D721Med (cell line): ENCODE results near the gene BSND.

Source experiments
- DNase-seq: peaks from one replicate; pipeline ENCODE4 v3.0.0; 2011; ENCODE audit warnings: low spot score; ENCODE audit not compliant: insufficient read length
- FAIRE-seq: peaks from 2 replicates; lab custom pipeline; 2011; peaks lifted over from hg19 to GRCh38; lab: Jason Lieb, UNC
- TF ChIP-seq, protein P1 (sequence below): IDR thresholded peaks from 2 replicates; pipeline ENCODE4 v1.5.1; 2012; ENCODE audit warnings: mild to moderate bottlenecking, control low read depth; ENCODE audit not compliant: insufficient read depth; ENCODE audit errors: missing control alignments

BSND gene

DNA sequence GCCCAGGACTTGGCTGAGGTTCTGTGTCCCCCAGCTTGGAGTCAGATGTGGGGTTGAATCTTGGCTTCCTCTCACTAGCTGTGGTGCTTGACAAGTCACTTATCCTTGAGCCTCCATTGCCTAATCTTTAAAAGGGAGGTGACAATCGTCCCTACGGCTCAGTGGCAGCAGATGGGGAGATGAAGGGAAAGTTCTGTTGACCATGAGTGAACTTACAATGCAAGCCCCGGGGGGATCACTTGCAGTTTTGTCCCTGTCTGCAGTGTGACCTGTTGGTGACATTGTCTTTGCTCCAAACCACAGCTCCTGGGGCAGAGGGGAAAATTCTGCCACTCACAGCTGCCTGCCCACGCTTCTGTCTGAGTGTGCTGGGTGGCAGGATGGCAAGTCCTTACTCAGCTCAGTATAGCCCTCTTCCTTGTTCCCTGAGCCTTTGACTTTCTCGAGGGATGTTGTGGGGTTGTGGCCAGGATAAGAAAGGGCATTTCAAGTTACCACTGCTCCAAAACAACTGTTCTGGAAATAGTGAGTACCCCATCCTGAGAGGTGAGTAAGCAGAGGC lies 42.3 kb downstream of the BSND start:
- DNase-seq, result no peak
- TF ChIP-seq, protein P1, sequence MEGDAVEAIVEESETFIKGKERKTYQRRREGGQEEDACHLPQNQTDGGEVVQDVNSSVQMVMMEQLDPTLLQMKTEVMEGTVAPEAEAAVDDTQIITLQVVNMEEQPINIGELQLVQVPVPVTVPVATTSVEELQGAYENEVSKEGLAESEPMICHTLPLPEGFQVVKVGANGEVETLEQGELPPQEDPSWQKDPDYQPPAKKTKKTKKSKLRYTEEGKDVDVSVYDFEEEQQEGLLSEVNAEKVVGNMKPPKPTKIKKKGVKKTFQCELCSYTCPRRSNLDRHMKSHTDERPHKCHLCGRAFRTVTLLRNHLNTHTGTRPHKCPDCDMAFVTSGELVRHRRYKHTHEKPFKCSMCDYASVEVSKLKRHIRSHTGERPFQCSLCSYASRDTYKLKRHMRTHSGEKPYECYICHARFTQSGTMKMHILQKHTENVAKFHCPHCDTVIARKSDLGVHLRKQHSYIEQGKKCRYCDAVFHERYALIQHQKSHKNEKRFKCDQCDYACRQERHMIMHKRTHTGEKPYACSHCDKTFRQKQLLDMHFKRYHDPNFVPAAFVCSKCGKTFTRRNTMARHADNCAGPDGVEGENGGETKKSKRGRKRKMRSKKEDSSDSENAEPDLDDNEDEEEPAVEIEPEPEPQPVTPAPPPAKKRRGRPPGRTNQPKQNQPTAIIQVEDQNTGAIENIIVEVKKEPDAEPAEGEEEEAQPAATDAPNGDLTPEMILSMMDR, result no peak
- no peak for FAIRE-seq

DNA sequence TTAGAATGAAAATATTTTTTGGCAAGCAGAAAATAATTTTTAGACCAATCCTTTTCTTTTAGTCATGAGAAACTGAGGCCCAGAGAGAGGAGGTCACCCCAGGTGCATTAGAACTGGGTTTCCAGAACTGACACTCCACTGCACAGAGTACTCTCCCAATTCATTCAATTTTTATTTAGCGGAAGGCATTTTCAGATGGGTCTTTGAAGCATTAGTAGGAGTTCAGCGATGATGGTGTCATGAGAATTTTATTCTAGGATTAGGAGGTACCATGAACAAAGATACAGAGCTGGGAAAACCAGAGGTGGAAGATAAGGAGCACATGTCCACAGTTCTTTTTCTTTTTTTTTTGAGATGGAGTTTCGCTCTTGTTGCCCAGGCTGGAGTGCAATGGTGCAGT lies 42.9 kb downstream of the BSND start:
- TF ChIP-seq, protein P1, result no peak
- DNase-seq (no peak), FAIRE-seq (no peak)

DNA sequence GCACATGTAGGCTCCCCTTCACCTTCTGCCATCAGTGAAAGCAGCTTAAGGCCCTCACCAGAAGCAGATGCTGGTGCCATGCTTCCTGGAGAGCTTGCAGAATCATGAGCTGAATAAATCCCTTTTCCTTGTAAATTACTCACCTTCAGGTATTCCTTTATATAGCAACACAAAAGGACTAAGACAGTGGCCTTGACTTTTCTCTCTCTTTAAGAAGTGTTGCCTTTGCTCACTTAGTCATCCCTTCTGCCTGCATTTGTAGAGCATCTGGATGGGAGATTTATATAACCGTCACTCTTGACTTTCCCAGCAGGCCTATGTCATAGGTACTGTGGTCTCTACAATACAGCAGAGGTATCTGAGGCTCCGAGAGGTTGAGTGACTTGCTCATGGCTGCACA lies 44.3 kb downstream of the BSND start:
- TF ChIP-seq, protein P1, result no peak
- no peak for FAIRE-seq
- DNase-seq, result no peak

DNA sequence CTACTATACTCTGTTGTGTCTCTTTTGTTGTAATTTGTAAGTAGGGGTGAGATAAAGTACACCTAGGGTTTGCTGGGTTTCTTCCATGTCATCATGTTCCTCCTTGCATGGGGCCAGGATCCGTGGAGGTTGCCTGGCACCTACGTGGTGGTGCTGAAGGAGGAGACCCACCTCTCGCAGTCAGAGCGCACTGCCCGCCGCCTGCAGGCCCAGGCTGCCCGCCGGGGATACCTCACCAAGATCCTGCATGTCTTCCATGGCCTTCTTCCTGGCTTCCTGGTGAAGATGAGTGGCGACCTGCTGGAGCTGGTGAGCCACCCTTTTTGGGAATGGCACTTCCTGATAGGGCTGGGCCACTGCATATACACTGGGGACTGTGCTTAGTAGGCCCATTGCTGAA lies 45.0 kb downstream of the BSND start:
- TF ChIP-seq, protein P1, result no peak
- FAIRE-seq (no peak), DNase-seq (no peak)

DNA sequence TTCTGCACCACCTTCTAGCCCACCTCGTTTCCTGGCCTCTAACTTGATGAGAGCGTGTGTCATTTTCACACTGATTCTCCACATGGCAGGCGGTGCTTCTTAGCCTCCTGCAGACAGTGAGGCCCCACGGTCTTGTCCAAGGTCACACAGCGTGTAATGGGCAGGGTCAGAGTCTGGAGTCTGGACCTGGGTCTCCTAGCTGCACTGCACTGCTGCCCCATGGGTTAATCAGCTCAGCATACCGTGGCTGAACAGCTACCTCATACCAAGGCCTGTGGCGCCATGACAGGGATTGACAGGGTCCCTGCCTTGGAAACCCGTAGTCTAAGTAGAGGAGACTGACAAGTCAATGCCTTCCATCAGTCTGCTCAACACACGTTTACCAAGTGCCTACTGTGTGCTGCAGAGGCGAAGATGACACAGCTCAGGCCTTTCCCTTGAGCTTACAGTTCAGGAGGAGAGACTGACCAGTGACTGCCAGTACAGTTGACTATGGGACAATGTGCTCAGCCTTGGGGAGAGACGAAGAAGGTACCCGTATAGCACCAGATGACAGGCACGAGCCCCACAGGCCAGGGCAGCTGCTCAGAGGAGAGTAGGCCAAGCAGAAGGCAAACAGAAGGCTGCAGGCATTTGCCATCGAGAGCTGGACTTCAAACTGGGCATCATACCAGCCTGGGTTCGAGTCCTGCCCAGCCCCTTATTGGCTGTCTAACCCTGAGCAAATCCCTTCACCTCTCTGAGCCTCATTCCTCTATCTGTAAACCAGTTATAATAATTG lies 46.1 kb downstream of the BSND start:
- FAIRE-seq (no peak), DNase-seq (no peak)
- TF ChIP-seq, protein P1, result no peak

DNA sequence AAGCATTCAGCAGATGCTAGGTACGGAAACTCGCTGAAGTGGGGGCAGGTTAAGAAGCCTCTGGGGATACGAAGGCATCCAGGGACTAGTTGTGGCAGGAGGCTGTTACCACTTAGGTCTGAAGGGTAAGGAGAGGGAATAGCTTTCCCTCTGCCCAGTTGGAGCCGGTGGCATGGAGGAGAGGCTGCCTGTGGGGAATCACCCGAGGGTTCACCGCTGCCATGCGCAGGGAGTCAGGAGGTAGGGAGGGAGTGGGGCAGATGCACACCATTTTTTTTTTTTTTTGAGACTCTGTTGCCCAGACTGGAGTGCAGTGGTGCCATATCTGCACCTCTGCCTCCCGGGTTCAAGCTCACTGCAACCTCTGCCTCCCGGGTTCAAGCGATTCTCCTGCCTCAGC lies 46.7 kb downstream of the BSND start:
- FAIRE-seq (no peak), DNase-seq (no peak)
- TF ChIP-seq, protein P1, result no peak

DNA sequence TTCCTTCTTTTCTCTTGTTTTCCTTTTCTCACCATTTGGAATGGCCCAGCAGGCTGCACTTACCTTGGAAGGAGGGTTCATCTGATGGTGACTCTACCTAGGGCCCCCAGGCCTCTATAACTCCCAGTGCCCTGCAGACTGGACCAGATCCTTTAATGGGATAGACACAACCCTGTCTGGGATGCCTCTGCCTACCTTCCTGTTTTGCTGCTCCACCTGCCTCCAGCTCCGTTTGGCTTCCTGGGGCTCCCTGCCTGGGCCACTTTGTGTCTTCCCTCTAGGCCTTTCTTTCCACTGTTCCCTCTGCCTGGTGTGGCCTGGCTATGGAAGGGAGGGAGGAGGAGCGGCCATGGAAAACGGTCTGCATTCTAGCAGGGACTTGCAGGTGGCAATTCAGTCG lies 48.1 kb downstream of the BSND start:
- DNase-seq (no peak), FAIRE-seq (no peak)
- TF ChIP-seq, protein P1, result no peak
